ENCODE measurements around the gene MTFR1L. TPM values are rescaled to one million over a fixed set of nuclear protein-coding genes. Genes with fewer than 3 reads are reported as not detected.

Gene MTFR1L
- total RNA-seq, 1 experiment from 2014 or later: 41.7 TPM

GRCh38 chr1:25856856-25857255 lies 37.1 kb downstream of the MTFR1L start:
- Histone ChIP-seq H3K4me2 (no peak overlapping the region), H3K9me2 (ENCODE audit: insufficient read depth) (no peaks in the 10 kb centered on the region), H3K9me3 (ENCODE audit: insufficient read depth, low read depth) (no peaks in the 10 kb centered on the region), H2AFZ (no peak overlapping the region), H3K4me3 (no peak overlapping the region), H3K36me3 (ENCODE audit: low read depth) (no peaks in the 10 kb centered on the region), H3K27me3 (ENCODE audit: insufficient read depth, low read depth) (no peaks in the 10 kb centered on the region), H3K27ac (no peak overlapping the region), H3K79me2 (ENCODE audit: low read depth) (peaks cover 66% of the 10 kb centered on the region), H3F3A (ENCODE audit: insufficient read depth, low read depth) (peaks cover 9% of the 10 kb centered on the region; the same call in 1 of the 2 replicates), H3K4me1 (replicated peaks; ENCODE audit: insufficient read depth) (peaks cover 10% of the 10 kb centered on the region), H4K20me1 (ENCODE audit: insufficient read depth) (no peaks in the 10 kb centered on the region)
- TF ChIP-seq CTCF (conservative IDR thresholded peaks at IDR 0.05) (no peak), EZH2 (IDR thresholded peaks at IDR 0.05; ENCODE audit: low read depth) (no peak)
- intact Hi-C loops (cut with micrococcal nuclease; ENCODE audit: unreplicated experiment): no loop called here
- CTCF ChIA-PET: interaction anchor here (0.6 kb wide), 1 partner anchor 1276 kb away, joined by 6 read pairs; no protein-coding TSS in a partner anchor
- POLR2A ChIA-PET (ENCODE audit: unreplicated experiment): no interaction called here
- no peak for DNase-seq
- TSS peak; percentile 17 for BruUV-seq (replicated peaks)

- ChIA-PET POLR2A (ENCODE audit: unreplicated experiment) (interaction anchor here (0.8 kb wide), 1 partner anchor 1176 kb away, joined by 6 read pairs; no protein-coding TSS in a partner anchor), CTCF (no interaction called here)
- Histone ChIP-seq H3K27me3 (ENCODE audit: insufficient read depth, low read depth) (no peaks in the 10 kb centered on the region), H3F3A (ENCODE audit: insufficient read depth, low read depth) (peaks cover 9% of the 10 kb centered on the region; the same call in 1 of the 2 replicates), H3K4me3 (peak overlapping the region; percentile 99), H2AFZ (peak overlapping the region; percentile 94), H3K79me2 (ENCODE audit: low read depth) (peaks cover 54% of the 10 kb centered on the region), H3K9me3 (ENCODE audit: insufficient read depth, low read depth) (no peaks in the 10 kb centered on the region), H3K4me1 (replicated peaks; ENCODE audit: insufficient read depth) (peaks cover 10% of the 10 kb centered on the region), H3K9me2 (ENCODE audit: insufficient read depth) (no peaks in the 10 kb centered on the region), H3K27ac (peak overlapping the region; percentile 74; the same call in 1 of the 2 replicates), H4K20me1 (ENCODE audit: insufficient read depth) (no peaks in the 10 kb centered on the region), H3K36me3 (ENCODE audit: low read depth) (no peaks in the 10 kb centered on the region), H3K4me2 (peak overlapping the region; percentile 97)
- TF ChIP-seq EZH2 (IDR thresholded peaks at IDR 0.05; ENCODE audit: low read depth) (no peak), CTCF (conservative IDR thresholded peaks at IDR 0.05) (no peak)
- BruUV-seq (replicated peaks): TSS peak; percentile 10
- intact Hi-C loops (cut with micrococcal nuclease; ENCODE audit: unreplicated experiment): loop anchor here (2.0 kb wide), 2 partner anchors 16 to 36 kb away; partner anchors contain the start of gene PAQR7
- no peak for DNase-seq
Measured at GRCh38 chr1:25858494-25858893, 38.7 kb downstream of the MTFR1L start.

GRCh38 chr1:25858906-25859789 lies 39.4 kb downstream of the MTFR1L start, which contains the start of gene AUNIP:
Gene AUNIP, minus strand, starts transcription at chr1:25859457. Its CDS starts 100 bp downstream, at chr1:25859357.
- TF ChIP-seq CTCF (conservative IDR thresholded peaks at IDR 0.05) (no peak), EZH2 (IDR thresholded peaks at IDR 0.05; ENCODE audit: low read depth) (no peak)
- Histone ChIP-seq H3F3A (ENCODE audit: insufficient read depth, low read depth) (peaks cover 9% of the 10 kb centered on the region; the same call in 1 of the 2 replicates), H4K20me1 (ENCODE audit: insufficient read depth) (no peaks in the 10 kb centered on the region), H3K79me2 (ENCODE audit: low read depth) (peaks cover 47% of the 10 kb centered on the region), H3K36me3 (ENCODE audit: low read depth) (no peaks in the 10 kb centered on the region), H3K9me3 (ENCODE audit: insufficient read depth, low read depth) (no peaks in the 10 kb centered on the region), H3K9me2 (ENCODE audit: insufficient read depth) (no peaks in the 10 kb centered on the region), H2AFZ (peak within 1 kb of the TSS; percentile 94), H3K4me1 (replicated peaks; ENCODE audit: insufficient read depth) (peaks cover 10% of the 10 kb centered on the region), H3K27me3 (ENCODE audit: insufficient read depth, low read depth) (no peaks in the 10 kb centered on the region), H3K4me2 (peak within 1 kb of the TSS; percentile 97), H3K4me3 (peak within 1 kb of the TSS; percentile 99), H3K27ac (peak within 1 kb of the TSS; percentile 74)
- TSS peak; percentile 93 for BruUV-seq (replicated peaks)
- DNase-seq: peak; percentile 64 to 89
- CTCF ChIA-PET: no interaction called here
- intact Hi-C loops (cut with micrococcal nuclease; ENCODE audit: unreplicated experiment): loop anchor here (2.0 kb wide), 2 partner anchors 16 to 36 kb away; partner anchors contain the start of gene PAQR7
- POLR2A ChIA-PET (ENCODE audit: unreplicated experiment): interaction anchor here (0.6 to 0.8 kb wide), 2 partner anchors 309 to 1176 kb away, joined by 3 to 6 read pairs; no protein-coding TSS in a partner anchor
